CD4-positive, CD25-positive, alpha-beta regulatory T cell (primary cell): Measurements from ENCODE around the gene KCTD7. TPM values are rescaled to one million over a fixed set of nuclear protein-coding genes. Genes with fewer than 3 reads are reported as not detected.
"Not testable (repeated sequence)": the region's sequence is repeated elsewhere in the genome, so short reads cannot be mapped to it uniquely, and the experiment has no call there.

Experiments
- ATAC-seq, 2 donors: fragments of 150-1000 bp; cut with Tn5 transposase; one replicate each; pipeline ENCODE4 v1.10.0; 2021; ENCODE audit warnings: low read depth in 2 of 2, moderate number of reproducible peaks in 2 of 2, moderate library complexity in 1 of 2
- DNase-seq, 3 donors: peaks; one replicate each; pipeline versions ENCODE4 v3.0.0 to v3.0.0-alpha.2; 2012 to 2022; ENCODE audit warnings: mixed read lengths in 1 of 3
- H3K27ac ChIP-seq: one replicate; pipeline ENCODE4 v1.7.0; 2013; ENCODE audit warnings: mild to moderate bottlenecking, low read length; ENCODE audit not compliant: insufficient read depth, poor library complexity, severe bottlenecking
- H3K27me3 ChIP-seq: one replicate; pipeline ENCODE4 v1.7.0; 2013; ENCODE audit warnings: low read length; ENCODE audit not compliant: control insufficient read depth, insufficient read depth
- H3K36me3 ChIP-seq: one replicate; pipeline ENCODE4 v1.7.0; 2013; ENCODE audit warnings: mild to moderate bottlenecking, low read length, moderate library complexity; ENCODE audit not compliant: control insufficient read depth, insufficient read depth
- H3K4me1 ChIP-seq: 2 replicates; pipeline ENCODE4 v1.7.0; 2013; ENCODE audit warnings: mild to moderate bottlenecking, low read length; ENCODE audit not compliant: insufficient read depth, control insufficient read depth, poor library complexity, severe bottlenecking
- H3K4me3 ChIP-seq: one replicate; pipeline ENCODE4 v1.7.0; 2013; ENCODE audit warnings: low read depth, mild to moderate bottlenecking, low read length, moderate library complexity
- H3K9me3 ChIP-seq, 2 experiments: 1 replicate in 1 of 2; 2 replicates in 1 of 2; pipeline ENCODE4 v1.7.0; 2013; ENCODE audit warnings: low read length in 2 of 2, mild to moderate bottlenecking in 1 of 2, moderate library complexity in 1 of 2; ENCODE audit not compliant: control insufficient read depth in 2 of 2
- H3K27ac Mint-ChIP-seq, 3 donors: one replicate each; pipeline ENCODE4 v1.8.0; 2020 to 2022; ENCODE audit warnings: mild to moderate bottlenecking in 3 of 3, mixed read lengths in 3 of 3, moderate library complexity in 2 of 3
- H3K27me3 Mint-ChIP-seq: one replicate; pipeline ENCODE4 v1.8.0; 2022; ENCODE audit warnings: mild to moderate bottlenecking, mixed read lengths
- H3K36me3 Mint-ChIP-seq: one replicate; pipeline ENCODE4 v1.8.0; 2020; ENCODE audit warnings: mixed read lengths
- H3K4me1 Mint-ChIP-seq, 4 donors: one replicate each; pipeline ENCODE4 v1.8.0; 2020 to 2022; ENCODE audit warnings: mixed read lengths in 4 of 4, mild to moderate bottlenecking in 1 of 4
- H3K4me3 Mint-ChIP-seq, 4 donors: one replicate each; pipeline ENCODE4 v1.8.0; 2020 to 2022; ENCODE audit warnings: mild to moderate bottlenecking in 4 of 4, mixed read lengths in 4 of 4, moderate library complexity in 3 of 4
- H3K9me3 Mint-ChIP-seq, 7 donors: one replicate each; pipeline ENCODE4 v1.8.0; 2020 to 2022; ENCODE audit warnings: mixed read lengths in 7 of 7, mild to moderate bottlenecking in 3 of 7, moderate library complexity in 2 of 7
- polyA plus RNA-seq, 4 donors: library from polyadenylated mRNA; unstranded; fragments of 300-500 nt; fragmentation: Illumina TruSeq; gene quantifications; one replicate each; pipeline ENCODE4 v1.2.3, GENCODE V29; 2021
- total RNA-seq: library from RNA; stranded (reverse); gene quantifications from one replicate; pipeline ENCODE4 v1.2.3, GENCODE V29; 2022

KCTD7 gene
- total and polyA plus RNA-seq, 5 donors from 2014 or later = 13.9 to 36.0 (median 17.5) TPM

- Mint-ChIP-seq H3K27me3 (no peaks in the 10 kb centered on the region), H3K4me3 (no peak overlapping the region), H3K4me1 (peaks cover 4 to 14% (median 6%) of the 10 kb centered on the region in 4 donors), H3K36me3 (peaks cover 53% of the 10 kb centered on the region), H3K27ac (peak overlapping the region in 1 of 3 donors; percentile 56), H3K9me3 (no peaks in the 10 kb centered on the region)
- ATAC-seq = no peak
- Histone ChIP-seq H3K4me1 (no peaks in the 10 kb centered on the region), H3K27ac (no peak overlapping the region), H3K36me3 (peaks cover 68% of the 10 kb centered on the region), H3K9me3 (no peaks in the 10 kb centered on the region), H3K27me3 (no peaks in the 10 kb centered on the region), H3K4me3 (no peak overlapping the region)
- DNase-seq = no peak
Measured at GRCh38 chr7:66642932-66643331, 14.3 kb downstream of the KCTD7 start.

DNA sequence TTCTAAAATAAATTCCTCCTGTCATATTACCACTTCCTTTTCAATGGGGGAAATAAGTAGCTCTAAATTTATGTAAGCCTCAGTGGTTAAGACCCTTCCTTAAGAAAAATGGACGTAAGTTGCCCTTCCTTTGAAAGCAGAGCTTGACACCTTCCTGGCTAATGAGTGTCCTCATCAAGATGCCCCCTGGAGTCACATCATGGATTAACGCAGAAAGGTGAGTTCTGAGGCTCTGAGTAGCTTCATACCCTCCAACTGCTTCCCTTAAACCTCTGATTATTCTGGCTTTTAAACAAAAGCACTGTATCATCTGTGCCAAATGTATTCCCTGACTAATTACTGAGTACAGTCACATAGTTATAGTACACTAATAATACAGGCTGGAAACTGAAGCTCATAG lies 14.7 kb downstream of the KCTD7 start:
- Mint-ChIP-seq H3K36me3 (peaks cover 49% of the 10 kb centered on the region), H3K4me1 (peaks cover 2 to 14% (median 5%) of the 10 kb centered on the region in 4 donors), H3K9me3 (no peaks in the 10 kb centered on the region), H3K27me3 (no peaks in the 10 kb centered on the region), H3K27ac (peak overlapping the region in 1 of 3 donors; percentile 52), H3K4me3 (no peak overlapping the region)
- no peaks in the 10 kb centered on the region for H3K4me1 ChIP-seq
- peaks cover 63% of the 10 kb centered on the region for H3K36me3 ChIP-seq
- H3K27me3 ChIP-seq = no peaks in the 10 kb centered on the region
- DNase-seq = no peak
- H3K9me3 ChIP-seq = no peaks in the 10 kb centered on the region
- H3K27ac ChIP-seq = no peak overlapping the region
- ATAC-seq = no peak
- no peak overlapping the region for H3K4me3 ChIP-seq

DNA sequence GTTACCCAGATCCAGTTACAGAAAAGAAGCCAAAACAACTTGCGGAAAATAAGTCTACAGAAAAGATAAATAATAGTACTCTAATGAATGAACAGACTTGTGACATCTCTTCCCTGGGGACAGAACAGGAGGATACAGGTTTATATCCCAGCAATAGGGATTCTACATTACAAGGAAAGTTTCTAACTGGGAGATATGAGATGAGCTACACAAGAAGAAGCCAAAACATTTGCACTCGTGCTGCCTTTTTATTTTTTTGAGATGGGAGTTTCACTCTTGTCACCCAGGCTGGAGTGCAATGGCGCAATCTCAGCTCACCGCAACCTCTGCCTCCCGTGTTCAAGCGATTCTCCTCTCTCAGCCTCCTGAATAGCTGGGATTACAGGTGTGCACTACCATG lies 22.3 kb downstream of the KCTD7 start:
- not testable (repeated sequence) for DNase-seq, H3K9me3 ChIP-seq, H3K27ac Mint-ChIP-seq, H3K36me3 Mint-ChIP-seq, H3K27me3 Mint-ChIP-seq, H3K36me3 ChIP-seq, H3K27me3 ChIP-seq, H3K27ac ChIP-seq, H3K4me3 ChIP-seq, ATAC-seq, H3K9me3 Mint-ChIP-seq
- Mint-ChIP-seq H3K4me1 (peaks cover 10 to 35% (median 22%) of the 10 kb centered on the region in 4 donors), H3K4me3 (peak overlapping the region in 1 of 4 donors; percentile 52)
- peaks cover 16% of the 10 kb centered on the region for H3K4me1 ChIP-seq

- not testable (repeated sequence) for DNase-seq, H3K27me3 Mint-ChIP-seq
Measured at GRCh38 chr7:66653719-66654274, 25.1 kb downstream of the KCTD7 start.

DNA sequence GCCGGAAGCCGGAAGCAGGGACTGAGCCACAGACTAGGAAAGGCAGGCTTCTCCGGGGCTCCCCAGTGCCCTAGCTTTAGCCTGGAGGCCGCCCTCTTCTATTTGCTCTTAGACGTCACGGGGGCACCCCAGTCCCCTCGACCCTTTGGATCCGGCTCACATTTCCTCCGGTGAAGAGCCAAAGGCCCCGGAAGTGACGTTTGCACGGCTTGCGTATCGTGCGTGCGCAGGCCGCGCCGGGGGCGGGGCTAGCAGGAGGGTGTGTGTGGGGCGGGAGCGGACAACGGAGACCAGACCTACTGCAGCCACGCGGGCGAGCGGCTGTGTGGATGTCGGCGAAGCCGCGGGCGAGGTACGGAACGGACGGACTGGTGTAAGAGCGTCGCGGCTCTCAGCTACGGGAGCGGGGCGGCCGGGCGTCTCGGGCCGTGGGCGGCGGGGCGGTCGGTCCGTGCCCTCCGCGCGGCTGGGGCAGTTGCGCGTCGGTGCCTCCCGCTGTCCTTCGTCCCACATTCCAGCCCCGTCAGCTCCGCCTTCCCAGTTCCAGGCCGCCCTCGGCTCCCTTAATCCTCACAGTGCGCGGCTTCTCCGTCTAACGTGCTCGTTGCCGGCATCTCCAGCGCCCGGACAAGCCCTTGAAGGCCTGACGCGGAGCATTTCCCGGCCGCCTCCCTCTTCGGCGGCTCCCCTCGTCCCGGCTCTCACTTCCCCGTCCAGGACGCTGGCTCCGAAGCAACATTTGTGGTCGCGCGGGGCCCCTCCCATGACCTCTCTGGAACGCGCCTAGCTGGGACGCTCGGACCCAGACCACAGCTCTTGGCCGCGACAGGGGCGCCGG lies 25.8 kb downstream of the KCTD7 start:
- H3K4me3 Mint-ChIP-seq = peak overlapping the region; percentile 98 to 100 (median 99)
- H3K27ac Mint-ChIP-seq = peak overlapping the region; percentile 97 to 99 (median 98)
- ATAC-seq = peak; percentile 92
- Histone ChIP-seq H3K4me1 (peaks cover 16% of the 10 kb centered on the region), H3K27ac (peak overlapping the region; percentile 97), H3K9me3 (no peaks in the 10 kb centered on the region), H3K4me3 (peak overlapping the region; percentile 88), H3K27me3 (no peaks in the 10 kb centered on the region), H3K36me3 (no peaks in the 10 kb centered on the region)
- peak; percentile 97 to 99 (median 98) for DNase-seq
- H3K9me3 Mint-ChIP-seq = peaks cover 0 to 2% (median 0%) of the 10 kb centered on the region in 7 donors
- no peaks in the 10 kb centered on the region for H3K36me3 Mint-ChIP-seq
- H3K4me1 Mint-ChIP-seq = peaks cover 10 to 34% (median 21%) of the 10 kb centered on the region in 4 donors
- H3K27me3 Mint-ChIP-seq = no peaks in the 10 kb centered on the region

More at GRCh38 chr7:66653719-66654274, 25.1 kb downstream of the KCTD7 start:
- H3K27me3 ChIP-seq, H3K9me3 ChIP-seq, H3K9me3 Mint-ChIP-seq, H3K36me3 ChIP-seq, ATAC-seq, H3K36me3 Mint-ChIP-seq: not testable (repeated sequence)
- H3K27ac ChIP-seq = peak overlapping the region; percentile 97
- peaks cover 12 to 38% (median 24%) of the 10 kb centered on the region in 4 donors for H3K4me1 Mint-ChIP-seq
- H3K4me1 ChIP-seq = peaks cover 16% of the 10 kb centered on the region
- H3K4me3 ChIP-seq = peak overlapping the region; percentile 88
- H3K4me3 Mint-ChIP-seq = peak overlapping the region; percentile 98 to 100 (median 99)
- H3K27ac Mint-ChIP-seq = peak overlapping the region; percentile 97 to 99 (median 98)

DNA sequence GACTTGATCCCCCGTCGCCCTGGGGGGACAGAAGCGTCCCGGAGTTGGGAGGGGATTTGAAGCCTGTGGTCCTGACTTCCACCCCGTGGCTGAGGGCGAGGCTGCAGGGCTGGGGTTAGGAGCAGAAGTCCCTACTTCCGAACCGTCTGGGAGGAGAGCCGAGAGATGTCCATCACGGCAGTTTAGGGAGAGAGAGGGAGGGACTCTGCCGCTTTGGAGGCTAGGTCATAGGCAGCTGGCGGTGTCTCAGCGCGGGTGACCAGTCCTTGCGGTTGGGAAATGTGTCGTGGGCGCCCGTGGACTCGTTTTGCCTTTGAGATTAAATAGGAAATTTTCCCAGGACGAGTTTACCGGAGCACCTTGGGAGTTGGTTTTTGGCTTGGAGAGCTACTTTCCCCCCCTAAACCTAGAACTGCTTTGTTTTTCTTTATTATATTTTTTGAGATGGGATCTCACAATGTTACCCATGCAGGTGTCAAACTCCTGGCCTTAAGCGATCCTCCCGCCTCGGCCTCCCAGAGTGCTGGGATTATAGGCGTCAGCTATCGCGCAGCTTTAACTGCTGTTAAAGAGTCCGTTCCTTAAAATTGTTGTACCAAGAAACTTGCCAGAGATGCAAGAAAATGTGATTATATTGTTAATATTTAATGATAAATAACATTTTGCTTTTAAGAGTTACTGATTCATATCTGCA lies 26.6 kb downstream of the KCTD7 start:
- peaks cover 11 to 32% (median 21%) of the 10 kb centered on the region in 4 donors for H3K4me1 Mint-ChIP-seq
- H3K36me3 Mint-ChIP-seq, H3K9me3 ChIP-seq, H3K36me3 ChIP-seq, H3K27me3 ChIP-seq, H3K27me3 Mint-ChIP-seq, ATAC-seq, H3K9me3 Mint-ChIP-seq, DNase-seq: not testable (repeated sequence)
- Histone ChIP-seq H3K27ac (peak overlapping the region; percentile 97), H3K4me1 (peaks cover 16% of the 10 kb centered on the region), H3K4me3 (peak overlapping the region; percentile 48)
- H3K27ac Mint-ChIP-seq = peak overlapping the region; percentile 43 to 99 (median 98)
- peak overlapping the region; percentile 95 to 100 (median 98) for H3K4me3 Mint-ChIP-seq

DNA sequence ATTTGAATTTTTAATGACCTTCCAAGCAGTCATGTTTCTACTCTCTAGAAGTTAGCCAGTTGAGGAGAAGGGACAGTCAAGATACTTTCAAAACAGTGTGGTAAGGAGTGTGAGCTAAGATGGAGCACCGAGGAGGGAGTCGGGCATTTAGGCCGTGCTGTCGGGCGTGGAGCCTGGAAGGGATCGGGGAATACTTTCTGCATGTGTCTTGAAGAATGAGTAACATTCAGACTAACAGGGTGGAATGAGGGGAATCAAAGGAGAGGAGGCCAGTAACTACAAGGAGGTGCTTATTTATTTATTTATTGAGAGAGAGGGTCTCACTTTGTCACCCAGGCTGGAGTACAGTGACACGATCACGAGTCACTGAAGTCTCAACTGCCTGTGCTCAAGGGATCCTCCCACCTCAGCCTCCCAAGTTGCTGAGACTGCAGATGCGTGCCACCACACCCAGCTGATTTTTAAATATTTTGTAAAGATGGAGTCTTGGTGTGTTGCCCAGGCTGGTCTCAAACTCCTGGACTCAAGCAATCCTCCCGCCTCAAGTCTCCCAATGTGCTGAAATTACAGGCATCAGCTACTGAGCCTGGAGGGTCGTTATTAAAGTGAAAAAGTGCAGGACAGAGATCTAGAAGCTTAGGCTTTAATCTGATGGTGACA lies 27.3 kb downstream of the KCTD7 start:
- H3K9me3 Mint-ChIP-seq, H3K36me3 ChIP-seq, ATAC-seq, H3K27ac ChIP-seq, H3K27me3 Mint-ChIP-seq, H3K9me3 ChIP-seq, H3K4me3 ChIP-seq, H3K27me3 ChIP-seq, H3K36me3 Mint-ChIP-seq: not testable (repeated sequence)
- peaks cover 16% of the 10 kb centered on the region for H3K4me1 ChIP-seq
- peak in 1 of 3 donors; percentile 14 for DNase-seq
- peaks cover 12 to 33% (median 21%) of the 10 kb centered on the region in 4 donors for H3K4me1 Mint-ChIP-seq
- H3K27ac Mint-ChIP-seq = peak overlapping the region in 2 of 3 donors; percentile 43 to 98
- H3K4me3 Mint-ChIP-seq = peak overlapping the region; percentile 75 to 100 (median 98)
